GM20000 (cell line): ENCODE measurements around the gene MRPL34.

Experiments
- DNase-seq: peaks from one replicate; pipeline ENCODE4 v3.0.0; 2012; ENCODE audit warnings: low spot score
- CTCF ChIP-seq: IDR thresholded peaks from 2 replicates; pipeline ENCODE4 v1.5.1; 2012; ENCODE audit warnings: mild to moderate bottlenecking, control low read depth; ENCODE audit errors: extremely low read depth, missing control alignments

Gene MRPL34

GRCh38 chr19:17296273-17296672 is 9.4 kb upstream of the MRPL34 start:
- DNase-seq = no peak
- TF ChIP-seq CTCF = no peak

DNA sequence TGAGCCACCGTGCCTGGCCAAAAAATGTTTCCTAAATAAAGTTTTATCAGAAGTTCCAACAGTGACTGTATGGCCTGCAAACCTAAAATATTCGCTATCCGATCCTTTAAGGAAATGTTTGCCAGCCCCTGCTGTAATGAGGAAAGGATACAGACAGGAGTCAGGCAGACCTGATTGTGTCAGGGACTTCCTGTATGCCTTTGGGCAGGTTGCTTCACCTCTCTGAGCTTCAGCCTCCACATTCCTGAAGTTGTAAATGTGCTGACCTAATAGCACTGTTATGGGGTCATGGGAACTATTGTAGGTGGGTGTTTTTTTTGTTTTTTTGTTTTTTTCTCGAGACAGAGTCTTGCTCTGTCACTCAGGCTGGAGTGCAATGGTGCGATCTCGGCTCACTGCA is 8.7 kb upstream of the MRPL34 start:
- DNase-seq = no peak
- TF ChIP-seq CTCF = no peak

DNA sequence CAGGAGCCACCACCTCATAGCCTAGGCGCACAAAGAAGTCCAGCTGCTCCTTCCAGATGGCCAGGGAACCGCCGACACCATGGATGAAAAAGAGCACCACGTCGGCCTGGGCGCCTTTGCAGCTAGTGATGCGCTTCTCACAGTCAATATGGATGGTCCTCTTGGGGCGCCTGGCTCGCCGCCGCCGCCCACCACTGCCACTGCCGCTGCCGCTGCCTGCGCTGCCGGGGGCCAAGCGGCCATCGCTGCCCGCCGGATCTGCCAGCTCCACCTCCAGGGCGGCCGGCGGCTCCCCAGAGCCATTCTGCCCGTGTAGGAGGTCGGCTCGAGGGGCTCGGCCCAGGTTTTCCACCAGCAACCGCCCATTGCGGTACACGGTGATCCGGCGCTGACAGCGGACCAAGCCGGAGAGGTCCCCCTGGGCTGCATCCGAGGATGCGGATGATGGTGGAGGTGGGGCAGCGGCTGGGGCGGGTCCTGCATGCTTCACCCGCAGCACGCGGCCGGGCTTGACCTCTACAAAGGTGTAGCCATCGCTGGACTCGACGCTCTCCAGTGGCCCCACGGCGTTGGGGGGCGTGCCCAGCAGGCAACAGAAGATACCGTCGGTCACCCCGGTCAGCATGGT is 4.6 kb upstream of the MRPL34 start:
- no peak for DNase-seq
- TF ChIP-seq CTCF = no peak

DNA sequence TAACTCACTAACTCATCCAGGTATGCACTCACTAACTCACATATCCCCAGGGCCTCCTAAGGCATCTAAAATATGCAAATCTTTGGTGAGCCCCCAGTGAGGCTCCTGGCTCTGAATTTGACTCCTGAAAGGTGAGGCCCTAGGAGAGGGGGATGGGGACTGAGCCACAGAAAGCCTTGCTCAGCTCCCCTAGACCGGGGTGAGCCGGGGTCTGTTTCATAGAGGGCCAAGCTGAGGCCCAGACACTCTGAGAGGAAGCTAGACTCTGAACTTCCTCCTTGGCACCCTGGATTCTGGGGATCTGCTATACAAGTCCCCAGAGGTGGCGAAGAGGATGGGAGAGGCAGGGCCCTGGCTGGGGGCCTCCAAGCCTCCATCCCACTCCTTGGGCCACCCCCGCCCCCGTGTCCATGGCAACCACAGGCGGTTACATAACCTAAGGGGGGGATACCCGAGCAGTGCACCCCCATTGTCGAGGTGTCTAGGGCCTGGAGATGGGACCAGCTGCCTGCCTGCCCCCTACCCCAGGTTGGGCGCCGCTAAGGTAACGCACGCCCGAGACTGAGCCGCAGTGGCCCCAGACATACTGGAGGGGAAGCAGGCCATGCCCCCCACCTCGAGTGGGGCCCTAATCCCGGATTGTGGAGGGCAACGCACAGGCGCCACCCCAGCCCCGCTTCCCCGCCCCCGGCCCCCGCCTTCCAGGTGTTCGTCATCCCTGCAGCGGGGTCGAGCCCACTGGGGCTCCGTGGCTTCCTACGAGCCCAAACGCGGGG is 3.1 kb upstream of the MRPL34 start:
- no peak for TF ChIP-seq CTCF
- DNase-seq = peak; percentile 53

DNA sequence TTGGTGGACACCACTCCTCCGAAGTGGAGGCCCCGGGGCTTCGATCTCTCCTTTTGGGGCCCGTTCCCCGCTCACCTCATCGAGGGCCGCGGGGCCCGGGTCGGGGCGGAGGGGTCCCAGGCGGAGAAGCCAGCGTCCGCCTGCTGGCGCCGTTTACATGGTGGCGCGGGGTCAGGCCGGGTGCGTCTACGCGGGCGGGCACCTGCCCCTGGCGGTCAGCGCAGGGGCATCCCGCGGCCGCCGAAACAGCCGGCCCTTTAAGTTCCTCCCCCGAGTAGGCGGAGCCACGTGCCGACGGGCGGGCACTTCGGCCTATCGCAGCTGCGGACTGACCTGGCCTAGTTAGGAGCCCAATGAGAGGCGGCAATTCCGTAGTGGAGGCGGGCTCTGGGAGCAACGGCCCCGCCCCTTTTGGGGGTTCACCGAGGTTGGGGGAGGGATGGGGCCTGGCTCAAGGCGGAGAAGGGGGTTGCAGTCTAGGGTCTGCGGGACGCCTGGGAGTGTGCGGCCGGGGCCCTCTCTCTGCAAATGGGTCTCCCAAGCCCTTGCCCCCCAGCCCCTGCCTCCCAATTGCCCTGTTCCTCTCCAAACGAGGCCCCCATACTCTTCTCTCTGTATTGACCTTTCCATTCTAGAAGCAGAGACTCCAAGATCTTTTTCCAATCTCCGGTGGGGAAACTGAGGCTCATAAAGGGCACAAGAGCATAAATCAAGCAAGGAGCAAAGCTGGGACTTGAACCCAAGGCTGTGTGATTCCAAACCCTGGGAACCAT is 2.3 kb upstream of the MRPL34 start, which contains the start of gene ABHD8:
ABHD8 (minus strand) TSS at position 259 of the 773 bp plus-strand sequence. CDS start 1,809 bp downstream, outside the sequence.
- TF ChIP-seq CTCF = no peak
- DNase-seq = peak; percentile 97

DNA sequence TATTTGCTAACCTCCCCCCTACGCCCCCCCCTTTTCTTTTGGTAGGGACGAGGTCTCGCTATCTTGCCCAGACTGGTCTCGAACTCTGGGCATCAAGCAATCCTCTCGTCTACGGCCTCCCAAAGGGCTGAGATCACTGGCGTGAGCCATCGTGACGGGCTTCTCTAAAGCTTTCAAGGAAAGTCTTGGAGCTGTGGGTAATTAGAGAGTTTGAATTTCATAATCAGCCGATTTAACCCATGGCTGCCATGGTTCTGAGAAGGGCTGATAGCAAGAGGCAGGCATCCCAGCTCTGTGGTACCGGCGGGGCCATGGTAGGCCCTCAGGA is 1.8 kb upstream of the MRPL34 start:
- no peak for TF ChIP-seq CTCF
- DNase-seq = no peak
